Stromal cell of bone marrow (primary cell): ENCODE data around the gene NEK8.
"Not testable (repeated sequence)": the region's sequence is repeated elsewhere in the genome, so short reads cannot be mapped to it uniquely, and the experiment has no call there.

ENCODE experiments used
- DNase-seq: peaks from one replicate; pipeline ENCODE4 v3.0.0-alpha.2; 2012; ENCODE audit warnings: low read depth

Gene NEK8

DNA sequence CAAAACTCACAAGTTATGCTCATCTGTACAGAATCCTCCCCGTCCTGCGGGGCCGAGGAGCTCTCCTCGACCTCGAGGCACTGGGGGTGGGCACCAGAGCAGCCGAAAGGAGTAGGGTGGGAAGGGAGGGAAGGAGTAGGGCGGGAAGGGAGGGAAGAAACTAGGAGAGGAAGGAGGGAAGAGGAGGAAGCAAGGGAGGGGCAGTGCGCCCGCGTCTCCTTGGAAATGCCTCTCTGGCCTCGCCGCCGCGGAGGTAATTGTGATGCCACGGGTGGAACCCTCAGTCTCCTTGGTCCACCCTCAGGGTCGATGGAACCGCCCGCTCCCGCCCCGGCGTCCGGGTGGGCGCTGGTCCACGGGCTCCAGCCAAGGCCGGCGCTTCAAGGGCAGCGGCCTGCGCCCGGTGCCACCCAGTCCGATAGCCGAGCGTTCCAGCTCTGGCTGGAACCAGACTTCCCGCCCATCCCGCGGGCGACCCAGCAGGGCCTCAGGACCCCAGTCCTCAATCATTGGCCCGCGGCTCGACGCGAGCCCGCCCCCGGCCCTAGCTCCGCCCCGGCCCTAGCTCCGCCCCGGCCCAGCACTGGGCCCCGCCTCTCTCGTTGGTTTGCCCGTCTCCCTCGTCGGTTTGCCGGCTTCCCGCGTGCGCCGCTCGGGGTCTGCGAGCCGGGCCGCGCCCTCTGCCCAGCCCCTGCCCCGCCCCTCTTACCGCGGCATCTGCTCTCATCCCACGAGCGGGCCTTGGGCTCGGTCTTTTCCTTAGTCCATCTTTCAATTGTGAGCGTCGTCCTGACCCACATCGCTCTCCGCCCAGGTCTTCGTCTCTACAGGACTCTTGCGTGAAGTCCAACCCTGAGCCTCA lies 17.5 kb upstream of the NEK8 start:
- peak; percentile 79 for DNase-seq

DNA sequence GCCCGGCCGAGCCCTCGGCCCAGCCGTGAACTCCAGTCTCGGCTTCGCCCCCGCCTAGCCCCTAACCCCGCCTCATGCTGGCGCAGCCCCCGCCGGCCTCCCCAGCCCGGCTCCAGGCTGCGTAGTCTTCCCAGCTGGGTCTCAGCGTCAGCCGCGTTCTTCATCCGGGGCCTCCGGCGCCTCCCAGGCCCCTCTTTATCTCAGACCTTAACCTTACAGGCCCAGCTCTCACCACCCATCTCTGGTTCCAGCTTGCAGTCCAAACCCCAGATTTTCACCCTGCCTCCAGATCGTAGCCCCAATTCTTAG lies 16.9 kb upstream of the NEK8 start, which contains the start of gene PROCA1:
Gene PROCA1 (minus strand): TSS at position 166 of the 309 bp plus-strand sequence. CDS start 228 bp downstream, outside the sequence.
- DNase-seq: no peak

DNA sequence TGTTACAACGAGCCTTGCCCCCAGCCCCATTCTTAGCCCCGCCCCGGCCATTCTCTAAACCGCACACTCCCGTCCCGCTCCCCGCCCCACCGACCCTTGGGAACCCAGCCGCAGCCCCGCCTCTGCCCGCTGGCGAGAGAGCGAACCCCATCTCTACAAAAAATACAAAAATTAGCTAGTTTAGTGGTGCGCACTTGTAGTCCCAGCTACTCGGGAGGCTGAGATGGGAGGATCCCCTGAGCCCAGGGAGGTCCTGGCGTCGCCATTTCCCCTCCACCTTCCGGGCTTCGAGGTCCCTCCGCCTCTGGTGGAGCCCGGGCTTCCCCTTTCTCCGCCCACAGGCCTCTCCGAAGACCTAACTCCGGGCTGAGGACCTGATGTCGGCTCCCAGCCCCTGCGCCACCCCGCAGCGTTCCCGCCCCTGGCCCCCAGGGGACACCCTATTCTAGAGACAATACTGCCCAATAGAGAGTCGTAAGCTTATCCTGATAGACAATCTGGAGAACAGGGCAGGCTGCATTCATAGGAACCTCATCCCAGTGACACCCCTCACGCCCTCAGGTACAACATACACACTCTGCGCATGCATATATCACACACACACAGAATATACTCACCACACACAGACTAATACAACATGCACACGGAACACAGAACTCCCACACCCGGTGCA lies 16.4 kb upstream of the NEK8 start:
- DNase-seq: no peak

DNA sequence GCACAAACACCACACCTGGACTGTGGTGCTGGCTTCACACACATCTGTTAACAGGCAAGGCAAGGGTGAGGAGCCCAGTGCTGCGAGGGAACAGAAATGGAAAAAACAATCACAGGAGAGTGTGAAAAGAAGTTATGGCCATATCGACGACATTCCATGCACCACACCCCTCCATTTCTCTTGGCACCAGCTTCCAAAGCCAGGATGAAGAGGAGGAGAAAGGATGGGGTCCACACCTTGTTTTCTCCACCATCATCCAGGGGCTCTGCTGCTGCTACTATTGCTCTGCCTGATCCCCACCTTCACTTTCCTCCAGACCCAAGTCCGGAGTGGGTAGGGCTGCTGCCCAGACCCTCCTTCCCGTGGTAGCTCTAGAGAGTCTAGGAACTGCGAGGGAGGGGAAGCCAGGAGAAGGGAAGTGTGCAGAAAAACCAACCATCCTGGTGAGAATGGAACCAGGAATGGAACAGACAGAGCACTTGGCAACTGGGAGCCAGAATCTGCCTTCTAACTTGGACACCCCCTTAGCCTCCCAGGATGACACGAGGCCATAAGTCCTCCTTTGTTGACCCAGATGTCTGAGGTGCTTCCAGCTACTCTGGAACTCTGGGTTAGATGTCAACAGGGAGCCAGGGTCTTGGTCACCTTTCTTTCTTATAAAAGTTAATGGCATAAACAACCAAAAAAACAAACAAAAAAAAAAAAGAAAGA lies 15.7 kb upstream of the NEK8 start:
- no peak for DNase-seq

DNA sequence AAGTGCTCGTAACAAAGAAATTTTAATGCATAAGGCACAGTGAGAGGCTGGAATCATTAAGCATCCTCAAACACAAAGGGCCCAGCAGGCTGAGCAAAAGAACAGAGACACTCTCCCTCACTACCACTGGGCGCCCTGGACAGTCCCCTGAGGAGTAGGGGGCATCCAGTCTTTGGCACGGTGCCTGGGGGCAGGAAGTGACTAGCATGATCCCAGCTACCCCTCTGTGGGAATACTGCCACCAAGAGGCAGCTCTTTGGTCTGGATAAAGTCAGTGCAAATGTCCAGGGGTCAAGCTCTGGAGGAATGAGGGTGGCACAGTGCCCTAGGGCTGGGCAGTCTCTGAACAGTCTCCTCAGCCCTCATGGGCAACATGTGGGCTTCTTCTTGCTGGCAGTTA lies 14.3 kb upstream of the NEK8 start:
- no peak for DNase-seq

DNA sequence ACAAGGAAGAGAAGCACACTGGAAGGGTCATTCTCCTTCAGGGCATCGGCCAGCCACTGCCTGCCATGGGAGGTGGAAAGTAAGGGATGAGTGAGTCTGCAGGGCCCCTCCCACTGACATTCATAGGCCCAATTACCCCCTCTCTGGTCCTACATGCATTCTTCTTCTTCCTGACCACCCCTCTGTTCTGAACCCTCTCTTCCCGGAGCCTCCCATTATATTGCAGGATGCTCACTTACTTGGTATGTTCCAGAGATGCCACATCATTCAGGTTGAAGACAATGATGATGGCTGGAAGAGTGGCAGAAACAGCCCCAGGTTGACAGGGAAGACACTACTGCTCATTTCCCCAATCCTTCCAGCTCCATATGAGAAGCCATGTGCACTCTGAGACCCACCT lies 13.4 kb upstream of the NEK8 start:
- DNase-seq: no peak

DNA sequence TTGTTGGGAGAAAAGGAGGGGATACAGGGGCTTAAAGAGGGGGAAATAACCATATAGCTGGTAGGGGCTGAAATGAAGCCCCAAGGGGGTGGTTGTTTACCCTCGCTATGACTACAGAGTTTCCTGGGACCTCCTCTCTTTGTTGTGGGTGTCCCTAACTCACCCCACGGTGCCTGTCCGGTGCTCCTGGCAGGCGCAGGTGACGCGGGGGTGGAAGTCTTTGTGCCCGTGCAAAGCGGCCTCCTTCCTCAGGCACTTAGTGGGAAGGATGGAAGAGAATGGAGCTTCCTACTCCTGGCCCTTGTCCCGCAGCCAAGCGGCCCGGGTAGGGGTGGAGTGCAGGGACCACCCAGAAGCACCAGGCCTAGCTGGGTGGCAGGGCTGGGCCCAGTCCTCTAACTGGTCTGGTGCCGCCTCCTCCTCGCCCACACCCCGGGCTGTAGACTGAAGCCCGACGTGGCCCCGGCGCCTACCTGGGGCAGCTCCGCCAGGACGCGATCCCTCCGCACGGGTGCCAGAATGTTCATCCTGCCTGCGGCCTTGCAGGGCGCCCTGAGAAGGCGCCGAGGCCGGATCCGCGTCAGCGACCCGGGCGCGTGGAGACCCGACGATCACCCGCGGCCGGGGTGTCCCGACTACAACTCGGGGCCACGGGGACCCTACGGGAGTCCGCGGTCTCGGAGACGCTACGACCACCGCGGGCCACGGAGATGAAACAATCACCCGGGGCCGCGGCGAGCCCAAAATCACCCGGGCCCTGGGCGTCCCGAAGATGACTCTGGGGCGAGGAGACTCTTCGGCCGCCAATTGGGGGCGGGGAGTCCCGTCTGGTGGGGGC lies 11.6 kb upstream of the NEK8 start:
- DNase-seq: no peak

DNA sequence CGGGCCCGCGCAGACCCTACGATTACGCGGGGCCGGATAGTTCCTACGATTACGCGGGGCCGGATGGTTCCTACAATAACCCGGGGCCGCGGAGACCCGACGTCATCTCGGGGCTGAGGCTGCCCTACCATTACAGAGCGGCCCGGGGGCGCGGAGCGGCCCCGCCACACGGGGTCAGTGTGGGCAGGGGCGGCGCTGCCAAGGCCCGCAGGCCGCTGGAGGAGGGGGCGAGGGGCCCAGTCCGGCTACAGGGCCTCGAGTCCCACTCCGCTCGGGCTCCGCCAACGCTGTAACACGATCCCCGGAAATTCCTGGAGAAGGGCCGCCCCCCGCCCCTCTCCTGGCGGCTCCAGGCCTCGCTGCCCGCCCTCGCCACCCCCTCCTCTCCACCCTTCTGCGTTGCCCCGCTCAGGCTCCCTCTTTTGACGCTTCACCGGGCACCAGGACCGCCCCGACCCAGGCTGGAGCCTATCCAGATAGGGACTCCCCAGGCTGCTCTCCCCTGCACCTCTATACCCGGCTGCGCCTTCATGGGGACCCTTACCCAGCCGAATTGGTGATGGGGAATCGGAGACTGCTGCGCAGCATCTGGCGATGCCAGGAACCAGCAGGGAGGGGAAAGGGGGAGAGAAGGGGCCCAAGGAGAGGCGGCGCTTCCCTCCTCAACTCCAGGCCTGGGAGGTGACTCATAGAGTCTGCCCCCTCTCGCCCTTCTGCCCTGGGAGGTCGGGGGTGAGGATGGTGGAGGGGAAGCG lies 10.8 kb upstream of the NEK8 start, which contains the start of gene RAB34:
Gene RAB34 (minus strand): TSS at position 291 of the 755 bp plus-strand sequence. CDS start 602 bp downstream, outside the sequence.
- peak; percentile 68 for DNase-seq

DNA sequence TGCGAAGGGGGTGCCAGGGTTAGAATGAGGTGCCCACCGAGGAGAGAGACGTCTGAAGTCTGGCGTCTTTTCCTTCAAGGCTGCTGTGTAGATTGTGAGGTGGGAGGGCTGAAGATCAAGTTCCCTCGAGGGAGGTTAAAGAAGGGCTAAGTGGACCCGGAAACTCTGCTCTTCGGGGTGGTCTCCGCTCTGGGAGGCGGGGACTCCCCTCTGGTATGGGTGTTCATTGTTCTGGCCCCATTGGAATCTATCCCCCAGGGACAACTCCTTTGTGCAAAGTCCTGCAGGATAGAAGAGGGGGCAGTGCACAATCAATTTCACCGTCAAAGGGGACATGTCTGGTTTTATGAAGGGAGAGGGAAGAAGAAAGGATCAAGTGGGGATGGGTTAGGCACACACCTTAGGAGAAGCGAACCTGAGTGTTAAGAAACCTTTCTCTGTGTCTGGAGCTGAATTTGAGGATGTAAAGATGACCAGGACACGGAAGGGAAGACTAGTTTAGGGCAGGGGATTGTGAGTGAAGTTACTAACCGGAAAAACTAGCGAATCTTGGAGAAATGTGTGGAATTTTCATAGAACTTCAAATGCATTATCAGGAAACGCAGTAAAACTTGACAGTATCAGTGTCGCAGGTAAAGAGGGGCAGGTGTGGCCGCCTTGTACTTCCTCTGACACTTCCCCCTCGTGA lies 10.1 kb upstream of the NEK8 start:
- DNase-seq: no peak

DNA sequence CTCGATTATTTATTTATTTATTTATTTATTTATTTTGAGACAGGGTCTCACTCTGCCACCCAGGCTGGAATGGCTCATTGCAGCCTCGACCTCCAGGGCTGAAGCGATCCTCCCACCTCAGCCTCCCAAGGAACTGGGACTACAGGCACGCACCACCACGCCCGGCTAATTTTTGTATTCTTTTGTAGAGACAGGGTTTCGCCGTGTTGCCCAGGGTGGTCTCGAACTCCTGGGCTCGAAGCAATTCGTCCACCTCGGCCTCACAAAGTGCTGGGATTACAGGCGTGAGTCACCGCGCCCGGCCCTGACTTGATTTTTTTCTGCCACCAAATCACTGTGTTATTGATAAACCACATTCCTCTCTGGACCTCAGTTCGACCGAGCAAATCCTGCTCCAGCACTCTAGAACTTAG lies 9.6 kb upstream of the NEK8 start:
- no peak for DNase-seq

DNA sequence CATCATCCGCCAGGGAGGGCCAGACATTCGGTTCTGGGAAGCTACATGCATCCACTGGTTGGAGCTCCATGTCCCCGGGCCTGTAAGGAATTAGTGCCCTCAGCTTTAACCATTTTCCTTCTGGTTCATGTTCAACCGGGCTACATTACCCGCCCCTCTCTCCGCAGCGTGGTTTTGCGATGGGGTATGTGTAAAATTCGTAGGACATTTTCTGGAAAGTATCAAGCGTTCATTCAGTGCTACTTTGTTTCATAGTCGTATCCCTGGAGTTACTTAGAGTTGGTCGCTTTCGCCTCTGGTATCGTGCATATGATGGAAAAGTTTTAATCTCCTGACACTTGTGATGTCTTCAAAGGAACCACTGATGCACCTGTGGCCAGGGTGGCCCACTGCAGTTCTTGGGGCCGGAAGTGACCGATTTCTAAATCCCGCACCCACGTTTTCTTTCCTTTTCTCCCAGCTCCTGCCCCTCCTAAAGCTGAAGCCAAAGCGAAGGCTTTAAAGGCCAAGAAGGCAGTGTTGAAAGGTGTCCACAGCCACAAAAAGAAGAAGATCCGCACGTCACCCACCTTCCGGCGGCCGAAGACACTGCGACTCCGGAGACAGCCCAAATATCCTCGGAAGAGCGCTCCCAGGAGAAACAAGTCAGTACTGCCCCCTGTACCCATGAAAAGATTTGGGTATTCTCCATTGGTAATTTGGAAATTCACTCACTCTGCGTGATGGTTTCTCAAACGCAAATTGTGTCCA lies 8.2 kb upstream of the NEK8 start:
- DNase-seq: no peak

DNA sequence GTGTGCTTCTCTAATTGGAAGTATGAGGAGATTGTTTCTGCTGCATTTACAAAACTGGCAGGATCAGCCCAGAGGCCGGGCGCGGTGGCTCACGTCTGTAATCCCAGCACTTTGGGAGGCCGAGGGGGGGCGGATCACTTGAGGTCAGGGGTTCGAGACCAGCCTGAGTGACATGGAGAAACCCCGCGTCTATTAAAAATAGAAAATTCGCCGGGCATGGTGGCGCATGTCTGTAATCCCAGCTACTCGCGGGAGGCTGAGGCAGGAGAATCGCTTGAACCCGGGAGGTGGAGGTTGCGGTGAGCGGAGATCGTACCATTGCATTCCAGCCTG lies 7.6 kb upstream of the NEK8 start:
- DNase-seq: not testable (repeated sequence)

DNA sequence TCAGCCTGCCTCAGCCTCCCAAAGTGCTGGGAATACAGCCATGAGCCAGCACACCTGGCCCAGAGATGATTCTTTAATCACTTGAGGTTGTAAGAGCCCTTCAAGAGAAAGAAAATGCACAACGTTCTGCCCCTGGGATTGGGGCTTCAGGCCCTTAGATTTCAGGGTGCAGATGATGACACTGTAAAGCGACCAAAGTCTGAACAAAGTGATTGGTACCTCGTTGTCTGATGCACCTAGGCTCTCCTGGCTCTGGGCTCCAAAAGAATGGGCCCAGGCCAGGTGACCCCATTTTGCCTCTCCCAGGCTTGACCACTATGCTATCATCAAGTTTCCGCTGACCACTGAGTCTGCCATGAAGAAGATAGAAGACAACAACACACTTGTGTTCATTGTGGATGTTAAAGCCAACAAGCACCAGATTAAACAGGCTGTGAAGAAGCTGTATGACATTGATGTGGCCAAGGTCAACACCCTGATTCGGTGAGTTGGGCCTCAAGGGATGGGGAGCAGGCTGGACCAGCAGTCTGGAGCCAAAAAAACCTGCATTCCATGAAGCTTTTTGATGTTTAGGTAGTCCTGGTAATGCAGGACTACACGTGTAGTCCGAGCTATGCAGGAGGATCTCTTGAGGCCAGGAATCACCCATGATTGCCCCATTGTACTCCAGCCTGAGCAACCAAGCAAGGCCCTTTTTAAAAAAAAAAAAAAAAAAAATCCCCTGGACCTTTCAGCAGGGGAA lies 6.0 kb upstream of the NEK8 start:
- no peak for DNase-seq

DNA sequence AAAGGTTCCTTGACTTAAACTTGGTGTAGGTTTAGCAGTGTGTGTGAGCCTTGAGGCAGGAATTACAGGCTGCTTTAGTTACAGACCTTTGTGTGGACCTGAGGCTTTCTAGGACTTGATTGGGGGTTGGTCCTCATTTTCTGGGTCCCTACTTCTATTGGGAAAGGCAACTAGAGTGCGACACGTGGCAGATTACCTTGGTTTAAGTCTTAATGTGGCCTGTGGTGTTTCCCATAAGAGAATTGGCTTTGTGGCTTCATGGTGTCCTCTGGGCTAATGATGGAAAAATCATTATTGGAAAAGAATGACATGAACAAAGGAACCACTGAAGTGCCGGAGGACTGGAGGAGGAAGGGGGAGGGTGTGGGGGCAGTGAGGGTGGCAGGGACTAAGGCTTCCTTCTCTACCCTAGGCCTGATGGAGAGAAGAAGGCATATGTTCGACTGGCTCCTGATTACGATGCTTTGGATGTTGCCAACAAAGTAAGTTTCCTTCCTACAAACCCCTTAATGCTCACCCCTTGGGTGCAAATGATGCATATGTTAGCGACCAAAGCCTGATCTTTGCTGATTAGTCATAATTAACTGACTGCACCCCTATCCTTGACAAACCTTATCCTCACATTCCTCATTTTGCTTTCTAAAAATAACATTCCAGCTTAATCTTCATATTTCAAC lies 5.3 kb upstream of the NEK8 start:
- DNase-seq: no peak

DNA sequence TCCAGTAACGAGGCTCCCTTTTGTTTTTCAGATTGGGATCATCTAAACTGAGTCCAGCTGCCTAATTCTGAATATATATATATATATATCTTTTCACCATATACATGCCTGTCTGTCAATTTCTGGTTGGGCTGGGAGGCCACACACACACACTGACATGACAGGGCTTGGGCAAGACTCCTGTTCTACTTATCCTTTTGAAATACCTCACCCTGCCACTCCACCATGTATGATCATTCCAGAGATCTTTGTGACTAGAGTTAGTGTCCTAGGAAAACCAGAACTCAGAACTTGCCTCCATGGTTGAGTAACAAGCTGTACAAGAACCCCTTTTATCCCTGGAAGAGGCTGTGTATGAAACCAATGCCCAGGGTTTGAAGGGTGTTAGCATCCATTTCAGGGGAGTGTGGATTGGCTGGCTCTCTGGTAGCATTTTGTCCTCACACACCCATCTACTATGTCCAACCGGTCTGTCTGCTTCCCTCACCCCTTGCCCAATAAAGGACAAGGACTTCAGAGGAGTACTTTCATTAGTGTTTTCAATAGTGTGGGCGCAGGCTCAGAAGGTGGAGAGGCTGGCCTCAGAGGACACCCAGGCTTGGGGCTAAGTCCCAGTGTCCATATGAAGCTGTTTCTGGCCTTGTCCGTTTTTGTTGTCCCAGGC lies 4.6 kb upstream of the NEK8 start:
- DNase-seq: not testable (repeated sequence)

DNA sequence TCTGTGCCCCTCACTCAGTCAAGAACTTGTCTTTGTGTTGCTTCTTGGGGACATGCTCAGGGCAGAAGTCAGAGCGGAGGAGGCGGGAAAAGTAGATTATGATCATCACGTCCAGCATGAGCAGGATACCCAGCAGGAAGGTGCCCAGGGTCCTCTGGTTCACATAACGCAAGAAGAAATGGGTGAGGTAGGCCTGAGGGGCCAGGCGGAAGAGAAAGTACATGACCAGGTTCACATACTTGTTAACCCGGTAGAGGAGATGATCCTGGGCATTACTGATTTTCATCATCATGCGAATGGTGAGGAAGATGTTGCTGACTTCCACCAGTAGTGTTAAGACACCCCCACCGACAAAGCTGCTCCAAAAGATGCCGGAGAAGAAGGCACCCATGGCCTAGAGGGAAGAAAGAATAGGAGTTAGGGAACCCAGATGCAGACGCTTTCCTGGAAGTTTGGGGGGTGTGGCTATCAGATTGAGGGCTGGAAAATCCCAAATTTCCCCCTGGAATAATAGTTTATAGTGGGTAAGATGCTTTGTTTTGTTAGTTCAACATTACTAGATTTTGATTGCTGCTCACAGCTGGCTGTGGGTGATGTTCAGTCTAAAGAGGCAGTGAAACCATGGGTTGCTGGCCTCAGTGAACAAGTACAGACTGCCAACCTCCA lies 4.0 kb upstream of the NEK8 start:
- no peak for DNase-seq

DNA sequence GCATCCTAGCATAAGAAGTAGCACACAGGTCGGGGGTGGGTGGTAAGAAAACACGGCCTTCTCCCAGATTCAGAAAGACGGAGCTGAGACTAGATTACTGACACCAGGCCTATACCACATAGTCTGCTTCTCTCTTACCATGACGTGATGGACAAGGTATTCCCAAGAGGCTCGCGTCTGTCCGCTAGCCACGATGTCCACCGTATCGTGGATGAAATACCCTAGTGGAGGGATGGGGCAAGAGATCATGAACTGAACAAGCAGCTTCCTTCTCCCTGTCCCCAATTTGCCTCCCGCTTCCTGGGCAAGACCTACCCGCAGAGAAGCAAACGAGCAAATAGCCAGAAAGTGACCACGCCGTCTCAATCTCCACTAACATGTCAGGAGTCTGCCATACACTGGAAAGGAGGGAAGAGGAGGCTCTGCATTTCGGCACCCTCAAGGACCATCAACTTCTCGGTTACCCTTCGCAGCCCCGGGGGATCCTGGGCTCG lies 3.4 kb upstream of the NEK8 start:
- DNase-seq: no peak
